IPS-15b (cell line): ENCODE results near the gene PCDHGC4.

ENCODE experiments used
- H3K27me3 ChIP-seq: one replicate; pipeline ENCODE4 v1.6.1; 2013; ENCODE audit warnings: low read length; ENCODE audit not compliant: control insufficient read depth, insufficient read depth
- H3K36me3 ChIP-seq: one replicate; pipeline ENCODE4 v1.6.1; 2013; ENCODE audit warnings: low read length; ENCODE audit not compliant: control insufficient read depth, insufficient read depth
- H3K4me1 ChIP-seq: one replicate; pipeline ENCODE4 v1.6.1; 2013; ENCODE audit warnings: mild to moderate bottlenecking, low read length; ENCODE audit not compliant: control insufficient read depth, insufficient read depth
- H3K4me3 ChIP-seq: one replicate; pipeline ENCODE4 v1.5.1; 2013; ENCODE audit warnings: low read depth, low read length
- H3K9ac ChIP-seq: one replicate; pipeline ENCODE4 v1.6.1; 2013; ENCODE audit warnings: low read depth, mild to moderate bottlenecking, low read length
- H3K9me3 ChIP-seq: one replicate; pipeline ENCODE4 v1.6.1; 2013; ENCODE audit warnings: mild to moderate bottlenecking, low read length; ENCODE audit not compliant: control insufficient read depth, insufficient read depth

The PCDHGC4 gene

GRCh38 chr5:141525653-141526052, 40.8 kb downstream of the PCDHGC4 start:
- H3K9ac ChIP-seq = no peak overlapping the region
- no peaks in the 10 kb centered on the region for H3K27me3 ChIP-seq
- H3K4me1 ChIP-seq = peaks cover 12% of the 10 kb centered on the region
- H3K36me3 ChIP-seq = peaks cover 11% of the 10 kb centered on the region
- no peak overlapping the region for H3K4me3 ChIP-seq
- no peaks in the 10 kb centered on the region for H3K9me3 ChIP-seq

GRCh38 chr5:141527426-141527825, 42.6 kb downstream of the PCDHGC4 start:
- H3K36me3 ChIP-seq = peaks cover 11% of the 10 kb centered on the region
- no peaks in the 10 kb centered on the region for H3K9me3 ChIP-seq
- H3K4me3 ChIP-seq = no peak overlapping the region
- H3K4me1 ChIP-seq = peaks cover 12% of the 10 kb centered on the region
- H3K9ac ChIP-seq = no peak overlapping the region
- no peaks in the 10 kb centered on the region for H3K27me3 ChIP-seq

GRCh38 chr5:141528291-141528984, 43.6 kb downstream of the PCDHGC4 start:
- H3K36me3 ChIP-seq = peaks cover 11% of the 10 kb centered on the region
- H3K9me3 ChIP-seq = no peaks in the 10 kb centered on the region
- H3K27me3 ChIP-seq = no peaks in the 10 kb centered on the region
- no peak overlapping the region for H3K9ac ChIP-seq
- H3K4me3 ChIP-seq = no peak overlapping the region
- peaks cover 12% of the 10 kb centered on the region for H3K4me1 ChIP-seq

GRCh38 chr5:141529002-141529401, 44.2 kb downstream of the PCDHGC4 start:
- Histone ChIP-seq H3K9ac (no peak overlapping the region), H3K9me3 (no peaks in the 10 kb centered on the region), H3K36me3 (peaks cover 11% of the 10 kb centered on the region), H3K4me3 (no peak overlapping the region), H3K27me3 (no peaks in the 10 kb centered on the region), H3K4me1 (peaks cover 12% of the 10 kb centered on the region)

GRCh38 chr5:141529873-141530272, 45.0 kb downstream of the PCDHGC4 start:
- peaks cover 11% of the 10 kb centered on the region for H3K36me3 ChIP-seq
- no peak overlapping the region for H3K9ac ChIP-seq
- H3K4me1 ChIP-seq = peaks cover 7% of the 10 kb centered on the region
- no peak overlapping the region for H3K4me3 ChIP-seq
- H3K27me3 ChIP-seq = no peaks in the 10 kb centered on the region
- H3K9me3 ChIP-seq = no peaks in the 10 kb centered on the region

- Histone ChIP-seq H3K4me3 (no peak overlapping the region), H3K4me1 (no peaks in the 10 kb centered on the region), H3K9me3 (no peaks in the 10 kb centered on the region), H3K27me3 (no peaks in the 10 kb centered on the region), H3K9ac (no peak overlapping the region), H3K36me3 (peaks cover 8% of the 10 kb centered on the region)
Measured at GRCh38 chr5:141532726-141533125, 47.9 kb downstream of the PCDHGC4 start.

- Histone ChIP-seq H3K9me3 (no peaks in the 10 kb centered on the region), H3K4me1 (no peaks in the 10 kb centered on the region), H3K9ac (no peak overlapping the region), H3K4me3 (no peak overlapping the region), H3K27me3 (no peaks in the 10 kb centered on the region), H3K36me3 (peaks cover under 1% of the 10 kb centered on the region)
Measured at GRCh38 chr5:141533897-141534296, 49.1 kb downstream of the PCDHGC4 start.

GRCh38 chr5:141534492-141535213, 49.8 kb downstream of the PCDHGC4 start:
- Histone ChIP-seq H3K27me3 (no peaks in the 10 kb centered on the region), H3K9me3 (no peaks in the 10 kb centered on the region), H3K36me3 (no peaks in the 10 kb centered on the region), H3K4me3 (no peak overlapping the region), H3K9ac (no peak overlapping the region), H3K4me1 (no peaks in the 10 kb centered on the region)
